RKO (cell line): ENCODE measurements around the gene CRYGB.
"Not testable (repeated sequence)": the region's sequence is repeated elsewhere in the genome, so short reads cannot be mapped to it uniquely, and the experiment has no call there.

ENCODE experiments used
- DNase-seq: peaks from one replicate; pipeline ENCODE4 v3.0.0-alpha.2; 2016; ENCODE audit warnings: low spot score

Gene CRYGB

DNA sequence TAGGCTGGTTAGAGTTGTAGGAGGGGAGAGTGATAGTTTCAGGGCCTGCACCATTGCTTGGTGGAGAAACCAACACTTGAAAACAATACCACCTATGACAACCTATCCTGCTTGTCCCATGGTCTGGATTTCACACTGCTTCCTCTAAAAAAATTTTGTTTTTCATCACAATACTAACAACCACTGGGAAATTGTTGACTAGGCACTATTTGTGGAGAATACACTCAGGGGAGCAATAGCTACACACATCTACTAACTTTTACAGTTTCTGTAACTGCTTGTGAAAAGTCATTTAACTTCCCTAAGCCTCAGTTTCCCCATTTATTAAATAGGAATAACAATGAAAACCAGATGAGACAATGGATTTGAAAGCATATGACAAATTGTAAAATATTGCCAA lies 4.1 kb upstream of the CRYGB start:
- DNase-seq, result no peak

DNA sequence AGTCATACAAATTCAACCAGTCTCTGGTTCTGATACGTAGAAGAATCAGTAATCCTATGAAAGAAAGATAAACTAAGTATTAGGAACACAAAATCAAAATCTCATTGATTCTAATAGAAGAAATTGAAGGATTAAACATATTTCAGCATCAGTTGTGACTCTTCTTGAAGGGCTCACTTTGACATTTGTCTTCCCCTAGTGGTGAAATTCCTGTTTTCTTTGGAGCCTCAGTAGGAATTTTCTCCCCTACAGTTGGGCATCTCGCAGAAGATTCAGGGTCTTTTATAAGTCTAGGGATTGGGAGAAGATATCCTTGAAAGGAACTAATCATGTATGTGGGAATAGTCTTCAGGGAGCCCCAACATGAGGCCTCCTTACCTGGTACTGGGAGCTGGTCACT lies 2.8 kb upstream of the CRYGB start:
- no peak for DNase-seq

- DNase-seq, result no peak
Measured at GRCh38 chr2:208147759-208148158, 1.8 kb upstream of the CRYGB start.

GRCh38 chr2:208147008-208147407 lies 1.1 kb upstream of the CRYGB start:
- DNase-seq, result no peak

DNA sequence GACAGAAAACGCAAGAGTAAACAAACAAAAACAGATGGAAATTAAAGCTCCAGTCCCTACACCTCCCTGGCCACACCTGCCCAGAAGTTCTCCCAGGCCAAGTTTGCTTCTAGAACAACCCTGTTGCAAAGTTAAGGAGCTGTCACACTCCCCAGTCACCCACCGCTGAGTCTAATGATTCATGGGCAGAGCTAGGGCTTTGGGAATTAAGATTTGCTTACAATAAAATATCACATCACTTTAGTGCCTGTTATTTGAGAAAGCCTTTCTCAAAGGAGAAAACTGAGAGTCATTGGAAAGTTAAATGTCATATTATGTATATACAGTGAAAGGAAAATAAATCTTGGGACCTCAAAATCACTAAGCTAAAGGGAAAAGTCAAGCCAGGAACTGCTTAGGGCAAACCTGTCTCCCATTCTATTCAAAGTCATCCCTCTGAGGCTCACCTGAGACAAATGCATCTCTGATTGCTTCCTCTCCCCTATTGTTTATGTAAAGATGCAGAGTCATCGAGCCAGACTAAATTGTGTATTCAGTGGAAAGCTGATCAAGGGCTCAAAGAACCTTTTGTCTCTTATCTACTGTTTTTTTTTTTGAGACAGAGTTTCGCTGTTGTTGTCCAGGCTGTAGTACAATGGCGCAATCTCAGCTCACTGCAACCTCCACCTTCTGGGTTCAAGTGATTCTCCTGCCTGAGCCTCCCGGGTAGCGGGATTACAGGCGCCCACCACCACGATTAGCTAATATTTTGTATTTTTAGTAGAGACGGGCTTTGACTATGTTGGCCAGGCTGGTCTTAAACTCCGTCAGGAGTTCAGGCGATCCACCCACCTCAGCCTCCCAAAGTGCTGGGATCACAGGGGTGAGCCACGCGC lies 2.8 kb downstream of the CRYGB start:
- no peak for DNase-seq

GRCh38 chr2:208142240-208142924 lies 3.6 kb downstream of the CRYGB start:
- DNase-seq, result no peak

- no peak for DNase-seq
Measured at GRCh38 chr2:208139447-208139846, 6.5 kb downstream of the CRYGB start.

DNA sequence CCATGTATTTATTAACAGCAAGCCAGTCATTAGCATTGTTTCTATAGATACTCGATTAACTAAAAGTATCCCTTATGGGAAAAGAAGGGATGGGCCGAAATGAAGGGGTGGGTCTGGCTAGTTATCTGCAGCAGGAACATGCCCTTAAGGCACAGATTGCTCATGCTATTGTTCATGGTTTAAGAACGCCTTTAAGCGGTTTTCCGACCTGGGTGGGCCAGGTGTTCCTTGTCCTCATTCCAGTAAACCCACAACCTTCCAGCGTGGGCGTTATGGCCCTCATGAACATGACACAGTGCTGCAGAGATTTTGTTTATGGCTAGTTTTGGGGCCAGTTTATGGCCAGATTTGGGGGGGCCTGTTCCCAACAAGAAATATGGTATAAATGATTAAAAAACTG lies 7.6 kb downstream of the CRYGB start:
- not testable (repeated sequence) for DNase-seq

DNA sequence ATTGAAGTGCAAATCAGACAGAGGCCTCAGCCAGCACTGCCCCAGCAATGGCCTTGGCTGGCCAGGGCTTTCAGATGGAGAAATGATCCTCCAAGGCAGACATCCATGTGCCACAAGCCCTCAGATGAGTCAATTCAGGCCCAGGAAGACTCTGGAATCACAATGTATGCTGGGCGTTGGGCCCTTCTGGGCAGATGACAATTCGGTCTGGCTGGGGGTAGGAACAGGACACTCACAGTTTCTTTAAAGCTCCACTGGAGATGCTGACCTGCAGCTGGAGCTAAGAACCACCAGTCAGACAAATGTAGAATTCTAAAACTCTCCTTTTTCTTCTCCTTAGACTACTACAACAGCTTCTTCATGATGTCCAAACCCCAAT lies 9.3 kb downstream of the CRYGB start:
- no peak for DNase-seq

DNA sequence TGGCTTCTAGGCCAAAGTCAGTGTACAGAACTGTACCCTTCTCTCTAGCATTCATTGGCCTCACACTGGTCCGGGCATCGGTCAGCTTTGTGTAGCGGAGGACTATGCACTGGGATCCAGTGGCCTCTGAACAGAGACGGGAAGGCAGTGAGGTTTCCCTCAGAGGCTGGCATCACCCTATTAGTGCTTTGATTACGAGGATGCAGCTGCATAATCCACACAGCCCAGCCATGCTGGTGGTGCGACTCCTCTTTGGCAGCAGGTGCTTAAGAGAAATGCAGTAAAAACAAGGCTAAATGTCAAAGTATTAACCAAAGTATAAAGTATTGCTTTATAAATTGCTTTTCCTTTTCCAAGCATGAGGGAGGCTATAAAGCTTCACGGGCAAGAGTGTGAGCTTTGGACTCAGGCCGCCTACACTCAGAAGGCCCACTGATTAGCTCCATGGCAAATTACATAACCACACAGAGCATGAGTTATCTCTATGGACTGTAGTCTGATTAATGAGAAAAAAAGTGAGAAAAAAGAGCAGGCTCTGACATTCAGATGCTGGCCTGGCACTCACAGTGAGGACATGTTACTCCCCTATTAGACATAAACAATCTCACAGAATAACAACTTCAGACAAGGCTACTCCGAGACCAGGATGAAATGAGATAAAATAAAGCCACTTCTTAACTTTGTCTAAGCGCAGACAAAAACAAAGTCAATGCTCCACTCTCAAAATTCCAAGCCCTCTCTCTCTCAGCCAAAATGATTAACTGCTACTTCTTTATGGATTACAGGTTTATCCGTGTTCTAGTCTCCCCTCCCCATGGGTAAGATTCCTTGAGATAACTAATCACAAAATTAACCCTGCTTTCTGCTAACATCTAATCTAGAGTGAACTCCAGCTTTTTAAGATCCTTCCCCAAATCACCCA lies 9.9 kb downstream of the CRYGB start:
- no peak for DNase-seq

GRCh38 chr2:208134928-208135586 lies 10.9 kb downstream of the CRYGB start:
- no peak for DNase-seq

GRCh38 chr2:208130712-208131110 lies 15.2 kb downstream of the CRYGB start:
- no peak for DNase-seq

- no peak for DNase-seq
Measured at GRCh38 chr2:208129744-208130711, 15.9 kb downstream of the CRYGB start, which contains the start of gene CRYGC. Gene CRYGC (minus strand): TSS chr2:208129828. CDS start chr2:208129792, 36 bp downstream.

- DNase-seq, result no peak
Measured at GRCh38 chr2:208128136-208128535, 17.8 kb downstream of the CRYGB start.

DNA sequence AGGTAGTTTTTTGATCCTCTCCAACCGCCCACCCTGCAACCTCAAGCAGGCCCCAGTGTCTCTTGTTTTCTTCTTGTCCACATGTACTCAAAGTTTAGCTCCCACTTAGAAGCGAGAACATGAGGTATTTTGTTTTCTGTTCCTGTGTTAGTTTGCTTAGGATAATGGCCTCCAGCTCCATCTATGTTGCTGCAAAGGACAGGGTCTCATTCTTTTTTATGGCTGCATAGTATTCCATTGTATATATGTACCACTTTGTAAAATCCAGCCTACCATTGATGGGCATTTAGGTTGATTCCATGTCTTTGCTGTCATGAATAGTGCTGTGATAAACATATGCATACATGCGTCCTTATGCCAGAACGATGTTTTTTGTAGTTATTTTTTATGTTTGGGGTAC lies 18.9 kb downstream of the CRYGB start:
- DNase-seq, result no peak

GRCh38 chr2:208125251-208125650 lies 20.7 kb downstream of the CRYGB start:
- DNase-seq, result no peak

GRCh38 chr2:208124013-208124715 lies 21.8 kb downstream of the CRYGB start, which contains the start of gene CRYGD:
Gene CRYGD (minus strand): TSS chr2:208124524. CDS start chr2:208124473, 51 bp downstream.
- DNase-seq, result not testable (repeated sequence)

DNA sequence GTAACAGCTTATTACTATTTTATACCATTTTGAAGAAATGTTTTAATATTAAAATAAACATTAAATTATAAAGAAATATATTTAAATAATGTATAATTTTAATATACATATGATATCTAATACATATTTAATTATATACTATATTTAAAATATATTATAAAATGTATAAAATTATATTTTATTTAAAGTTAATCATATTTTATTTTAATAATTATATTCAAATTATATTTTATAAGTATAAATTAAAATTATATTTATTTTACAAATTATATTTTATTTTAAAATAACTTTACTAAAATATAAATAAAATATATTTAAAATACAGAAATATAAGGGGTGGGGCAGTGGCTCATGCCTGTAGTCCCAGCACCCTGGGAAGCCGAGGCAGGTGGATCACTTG lies 23.7 kb downstream of the CRYGB start:
- no peak for DNase-seq

DNA sequence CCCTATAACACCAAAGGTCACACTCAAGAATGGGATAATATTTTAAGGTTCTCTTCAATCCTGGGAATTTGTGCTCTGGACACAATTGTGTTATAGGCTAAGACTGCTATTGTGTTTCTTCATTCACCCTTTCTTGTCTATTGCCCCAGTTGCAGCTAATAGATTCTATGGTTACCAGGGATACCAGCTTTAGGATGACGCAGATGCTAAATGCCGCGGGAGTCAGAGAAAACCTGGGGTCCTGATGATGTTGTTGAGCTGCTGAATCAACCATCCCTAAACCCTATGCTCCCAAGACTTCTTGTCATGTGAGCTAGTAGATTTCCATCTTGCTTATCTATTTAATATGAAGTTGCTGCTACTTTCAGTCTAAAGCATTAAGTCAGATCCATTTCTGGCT lies 27.0 kb downstream of the CRYGB start:
- DNase-seq, result no peak

DNA sequence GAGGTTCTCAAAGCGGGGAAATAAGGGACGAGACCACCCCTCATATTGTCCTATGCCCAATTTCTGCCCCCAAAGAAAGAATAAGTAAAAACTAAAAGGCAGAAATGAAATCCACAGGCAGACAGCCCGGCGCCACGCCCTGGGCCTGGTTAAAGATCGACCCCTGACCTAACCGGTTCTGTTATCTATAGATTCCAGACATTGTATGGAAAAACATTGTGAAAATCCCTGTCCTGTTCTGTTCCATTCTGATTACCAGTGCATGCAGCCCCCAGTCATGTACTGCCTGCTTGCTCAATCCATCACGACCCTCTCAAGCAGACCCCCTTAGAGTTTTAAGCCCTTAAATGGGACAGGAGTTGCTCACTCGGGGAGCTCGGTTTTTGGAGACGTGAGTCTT lies 28.6 kb downstream of the CRYGB start:
- not testable (repeated sequence) for DNase-seq
